ENCODE results near the gene KLHL26. TPM values are rescaled to one million over a fixed set of nuclear protein-coding genes. Genes with fewer than 3 reads are reported as not detected.
A peak's percentile ranks its signal among the peaks of the same experiment; 100 is the strongest.

KLHL26 gene
- total and polyA plus RNA-seq, 9 of the 15 experiments (the other 6 are each of a cell fraction or from before 2014, with no cell fraction given), result 0.13 to 13.3 (median 1.4) TPM

DNA sequence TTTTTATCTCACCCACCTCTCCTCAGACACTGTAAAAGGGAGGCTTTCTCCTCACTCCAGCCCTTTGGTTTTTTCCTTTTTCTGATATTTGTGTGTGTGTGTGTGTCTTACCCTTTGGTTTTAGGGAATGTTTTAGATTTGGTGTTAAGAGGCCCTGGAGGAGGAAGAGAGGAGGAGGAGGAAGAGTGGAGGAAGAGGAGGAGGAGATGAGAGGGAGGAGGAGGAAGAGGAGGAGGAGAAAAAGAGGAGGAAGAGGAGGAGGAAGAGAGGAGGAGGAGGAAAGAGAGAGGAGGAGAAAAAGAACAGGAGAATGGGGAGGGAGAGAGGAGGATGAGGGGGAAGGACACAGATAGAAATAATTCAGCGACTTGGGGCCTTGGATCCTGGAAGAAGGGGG, 10.5 kb downstream of the KLHL26 start (continued):
- TF ChIP-seq, protein P1, sequence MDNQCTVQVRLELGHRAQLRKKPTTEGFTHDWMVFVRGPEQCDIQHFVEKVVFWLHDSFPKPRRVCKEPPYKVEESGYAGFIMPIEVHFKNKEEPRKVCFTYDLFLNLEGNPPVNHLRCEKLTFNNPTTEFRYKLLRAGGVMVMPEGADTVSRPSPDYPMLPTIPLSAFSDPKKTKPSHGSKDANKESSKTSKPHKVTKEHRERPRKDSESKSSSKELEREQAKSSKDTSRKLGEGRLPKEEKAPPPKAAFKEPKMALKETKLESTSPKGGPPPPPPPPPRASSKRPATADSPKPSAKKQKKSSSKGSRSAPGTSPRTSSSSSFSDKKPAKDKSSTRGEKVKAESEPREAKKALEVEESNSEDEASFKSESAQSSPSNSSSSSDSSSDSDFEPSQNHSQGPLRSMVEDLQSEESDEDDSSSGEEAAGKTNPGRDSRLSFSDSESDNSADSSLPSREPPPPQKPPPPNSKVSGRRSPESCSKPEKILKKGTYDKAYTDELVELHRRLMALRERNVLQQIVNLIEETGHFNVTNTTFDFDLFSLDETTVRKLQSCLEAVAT (IDR thresholded peaks at IDR 0.05), result 0 out of 4 replicates have a peak, but pooled peaks of 1 of the 2 experiments have one; percentile 37
- TF ChIP-seq, protein P2, sequence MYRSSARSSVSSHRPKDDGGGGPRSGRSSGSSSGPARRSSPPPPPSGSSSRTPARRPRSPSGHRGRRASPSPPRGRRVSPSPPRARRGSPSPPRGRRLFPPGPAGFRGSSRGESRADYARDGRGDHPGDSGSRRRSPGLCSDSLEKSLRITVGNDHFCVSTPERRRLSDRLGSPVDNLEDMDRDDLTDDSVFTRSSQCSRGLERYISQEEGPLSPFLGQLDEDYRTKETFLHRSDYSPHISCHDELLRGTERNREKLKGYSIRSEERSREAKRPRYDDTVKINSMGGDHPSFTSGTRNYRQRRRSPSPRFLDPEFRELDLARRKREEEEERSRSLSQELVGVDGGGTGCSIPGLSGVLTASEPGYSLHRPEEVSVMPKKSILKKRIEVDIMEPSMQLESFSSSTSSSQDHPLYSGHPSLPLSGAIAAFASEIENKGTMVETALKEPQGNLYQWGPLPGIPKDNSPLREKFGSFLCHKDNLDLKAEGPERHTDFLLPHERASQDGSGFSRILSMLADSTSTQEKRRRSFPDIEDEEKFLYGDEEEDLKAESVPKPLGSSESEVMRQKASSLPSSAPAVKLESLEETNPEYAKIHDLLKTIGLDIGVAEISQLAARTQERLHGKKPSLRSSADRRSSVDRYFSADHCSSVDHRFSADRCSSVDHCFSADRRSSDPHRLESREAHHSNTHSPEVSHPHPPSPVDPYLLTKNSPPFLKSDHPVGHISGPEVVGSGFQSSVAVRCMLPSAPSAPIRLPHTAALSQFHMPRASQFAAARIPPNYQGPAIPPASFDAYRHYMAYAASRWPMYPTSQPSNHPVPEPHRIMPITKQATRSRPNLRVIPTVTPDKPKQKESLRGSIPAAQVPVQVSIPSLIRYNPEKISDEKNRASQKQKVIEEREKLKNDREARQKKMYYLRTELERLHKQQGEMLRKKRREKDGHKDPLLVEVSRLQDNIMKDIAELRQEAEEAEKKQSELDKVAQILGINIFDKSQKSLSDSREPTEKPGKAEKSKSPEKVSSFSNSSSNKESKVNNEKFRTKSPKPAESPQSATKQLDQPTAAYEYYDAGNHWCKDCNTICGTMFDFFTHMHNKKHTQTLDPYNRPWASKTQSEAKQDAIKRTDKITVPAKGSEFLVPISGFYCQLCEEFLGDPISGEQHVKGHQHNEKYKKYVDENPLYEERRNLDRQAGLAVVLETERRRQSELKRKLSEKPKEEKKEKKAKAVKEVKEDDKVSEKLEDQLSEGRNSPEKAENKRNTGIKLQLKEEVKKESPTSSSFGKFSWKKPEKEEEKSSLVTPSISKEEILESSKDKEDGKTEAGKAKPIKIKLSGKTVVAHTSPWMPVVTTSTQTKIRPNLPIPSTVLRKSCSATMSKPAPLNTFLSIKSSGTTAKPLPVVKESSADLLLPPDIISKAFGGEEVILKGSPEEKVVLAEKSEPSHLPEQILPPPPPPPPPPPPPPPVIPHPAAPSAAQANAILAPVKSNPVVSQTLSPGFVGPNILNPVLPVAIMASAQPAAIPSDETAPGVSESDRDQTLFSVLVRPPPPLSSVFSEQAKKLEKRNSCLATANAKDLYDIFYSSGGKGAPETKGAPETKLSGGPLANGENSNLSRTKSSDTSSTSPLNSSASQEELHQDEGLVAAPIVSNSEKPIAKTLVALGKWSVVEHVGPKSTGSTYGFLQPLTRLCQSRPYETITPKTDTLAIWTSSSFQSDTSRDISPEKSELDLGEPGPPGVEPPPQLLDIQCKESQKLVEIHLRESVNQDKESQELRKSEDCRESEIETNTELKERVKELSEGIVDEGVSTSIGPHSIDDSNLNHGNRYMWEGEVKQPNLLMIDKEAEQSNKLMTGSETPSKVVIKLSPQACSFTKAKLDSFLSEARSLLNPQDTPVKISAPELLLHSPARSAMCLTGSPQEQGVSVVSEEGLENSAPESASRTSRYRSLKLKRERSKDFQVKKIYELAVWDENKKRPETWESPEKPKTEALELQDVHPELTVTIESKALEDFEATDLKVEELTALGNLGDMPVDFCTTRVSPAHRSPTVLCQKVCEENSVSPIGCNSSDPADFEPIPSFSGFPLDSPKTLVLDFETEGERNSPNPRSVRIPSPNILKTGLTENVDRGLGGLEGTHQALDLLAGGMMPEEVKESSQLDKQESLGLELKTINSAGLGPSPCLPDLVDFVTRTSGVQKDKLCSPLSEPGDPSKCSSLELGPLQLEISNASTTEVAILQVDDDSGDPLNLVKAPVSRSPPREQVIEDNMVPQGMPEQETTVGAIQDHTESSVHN (IDR thresholded peaks at IDR 0.05; ENCODE audit: borderline replicate concordance in 1 of 2, low read depth in 1 of 2), result 0 out of 4 replicates have a peak, but pooled peaks of 1 of the 2 experiments have one; percentile 26
- TF ChIP-seq BCOR (IDR thresholded peaks at IDR 0.05) (no peak), ZNF699 (CRISPR knock-in tag; IDR thresholded peaks at IDR 0.05; ENCODE audit: insufficient replicate concordance) (no peak), HDAC1 (IDR thresholded peaks at IDR 0.05) (peak in 1 of 2 experiments; percentile 54; a peak in 2 of 4 replicates), TOE1 (IDR thresholded peaks at IDR 0.05; ENCODE audit: borderline replicate concordance) (0 out of 2 replicates have a peak, but pooled peaks have one; percentile 45), TOE1 (CRISPR knock-in tag; IDR thresholded peaks at IDR 0.05; ENCODE audit: borderline replicate concordance, low read depth) (no peak), DIDO1 (tag; IDR thresholded peaks at IDR 0.05; ENCODE audit: low read depth) (no peak)
- TF ChIP-seq, protein P3, sequence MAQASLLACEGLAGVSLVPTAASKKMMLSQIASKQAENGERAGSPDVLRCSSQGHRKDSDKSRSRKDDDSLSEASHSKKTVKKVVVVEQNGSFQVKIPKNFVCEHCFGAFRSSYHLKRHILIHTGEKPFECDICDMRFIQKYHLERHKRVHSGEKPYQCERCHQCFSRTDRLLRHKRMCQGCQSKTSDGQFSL (CRISPR knock-in tag; IDR thresholded peaks at IDR 0.05), result no peak
- TF ChIP-seq, protein P3 (tag; IDR thresholded peaks at IDR 0.05), result no peak
- TF ChIP-seq, protein P4, sequence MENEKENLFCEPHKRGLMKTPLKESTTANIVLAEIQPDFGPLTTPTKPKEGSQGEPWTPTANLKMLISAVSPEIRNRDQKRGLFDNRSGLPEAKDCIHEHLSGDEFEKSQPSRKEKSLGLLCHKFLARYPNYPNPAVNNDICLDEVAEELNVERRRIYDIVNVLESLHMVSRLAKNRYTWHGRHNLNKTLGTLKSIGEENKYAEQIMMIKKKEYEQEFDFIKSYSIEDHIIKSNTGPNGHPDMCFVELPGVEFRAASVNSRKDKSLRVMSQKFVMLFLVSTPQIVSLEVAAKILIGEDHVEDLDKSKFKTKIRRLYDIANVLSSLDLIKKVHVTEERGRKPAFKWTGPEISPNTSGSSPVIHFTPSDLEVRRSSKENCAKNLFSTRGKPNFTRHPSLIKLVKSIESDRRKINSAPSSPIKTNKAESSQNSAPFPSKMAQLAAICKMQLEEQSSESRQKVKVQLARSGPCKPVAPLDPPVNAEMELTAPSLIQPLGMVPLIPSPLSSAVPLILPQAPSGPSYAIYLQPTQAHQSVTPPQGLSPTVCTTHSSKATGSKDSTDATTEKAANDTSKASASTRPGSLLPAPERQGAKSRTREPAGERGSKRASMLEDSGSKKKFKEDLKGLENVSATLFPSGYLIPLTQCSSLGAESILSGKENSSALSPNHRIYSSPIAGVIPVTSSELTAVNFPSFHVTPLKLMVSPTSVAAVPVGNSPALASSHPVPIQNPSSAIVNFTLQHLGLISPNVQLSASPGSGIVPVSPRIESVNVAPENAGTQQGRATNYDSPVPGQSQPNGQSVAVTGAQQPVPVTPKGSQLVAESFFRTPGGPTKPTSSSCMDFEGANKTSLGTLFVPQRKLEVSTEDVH (IDR thresholded peaks at IDR 0.05; ENCODE audit: low read depth, partially characterized antibody), result no peak
- TF ChIP-seq, protein P5, sequence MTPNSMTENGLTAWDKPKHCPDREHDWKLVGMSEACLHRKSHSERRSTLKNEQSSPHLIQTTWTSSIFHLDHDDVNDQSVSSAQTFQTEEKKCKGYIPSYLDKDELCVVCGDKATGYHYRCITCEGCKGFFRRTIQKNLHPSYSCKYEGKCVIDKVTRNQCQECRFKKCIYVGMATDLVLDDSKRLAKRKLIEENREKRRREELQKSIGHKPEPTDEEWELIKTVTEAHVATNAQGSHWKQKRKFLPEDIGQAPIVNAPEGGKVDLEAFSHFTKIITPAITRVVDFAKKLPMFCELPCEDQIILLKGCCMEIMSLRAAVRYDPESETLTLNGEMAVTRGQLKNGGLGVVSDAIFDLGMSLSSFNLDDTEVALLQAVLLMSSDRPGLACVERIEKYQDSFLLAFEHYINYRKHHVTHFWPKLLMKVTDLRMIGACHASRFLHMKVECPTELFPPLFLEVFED (CRISPR knock-in tag; conservative IDR thresholded peaks at IDR 0.05), result peak; percentile 80; the same call in 1 of the 2 replicates
